Left ventricle myocardium inferior (tissue), 1 donor: ENCODE measurements around the gene MRPL44. TPM values are rescaled to one million over a fixed set of nuclear protein-coding genes. Genes with fewer than 3 reads are reported as not detected.

Experiments
- DNase-seq: peaks from one replicate; pipeline ENCODE4 v3.0.0-alpha.2; 2020
- H3K27ac ChIP-seq: fragments of 200-600 bp; replicated peaks from 2 replicates; pipeline ENCODE4 v1.8.0; 2021
- H3K27me3 ChIP-seq: fragments of 200-600 bp; 2 replicates; pipeline ENCODE4 v1.8.0; 2021; ENCODE audit warnings: low read depth
- H3K36me3 ChIP-seq: fragments of 200-600 bp; 2 replicates; pipeline ENCODE4 v1.8.0; 2021
- H3K4me1 ChIP-seq: fragments of 200-600 bp; 2 replicates; pipeline ENCODE4 v1.8.0; 2021
- H3K4me3 ChIP-seq: fragments of 200-600 bp; 2 replicates; pipeline ENCODE4 v1.8.0; 2021; ENCODE audit warnings: mild to moderate bottlenecking, moderate library complexity
- H3K9me3 ChIP-seq: fragments of 200-600 bp; replicated peaks from 2 replicates; pipeline ENCODE4 v1.8.0; 2021
- CTCF ChIP-seq: fragments of 200-600 bp; IDR thresholded peaks from 2 replicates; pipeline ENCODE4 v1.8.0; 2021; ENCODE audit warnings: antibody characterized with exemption, mild to moderate bottlenecking, borderline replicate concordance
- intact Hi-C: fragments of 100-400 bp; cut with micrococcal nuclease; formaldehyde crosslinking; loops from one replicate; pipeline ENCODE4 v1.11.0; 2022
- total RNA-seq: library from RNA; stranded (reverse); fragmentation: NEBNext Ultra II Directional; extraction: Animal tissue kit (Norgen Biotek cat#: 25700); gene quantifications from one replicate; pipeline ENCODE4 v1.2.1, GENCODE V29; 2021
- donor health status: DM: no; HTN: yes; CAD: no; lungs with severe emphysema.

The MRPL44 gene
- total RNA-seq, 1 donor from 2014 or later, result 39.9 TPM

GRCh38 chr2:223941579-223942277 lies 15.5 kb upstream of the MRPL44 start:
- Histone ChIP-seq H3K27ac (no peak overlapping the region), H3K4me3 (no peak overlapping the region), H3K27me3 (no peaks in the 10 kb centered on the region), H3K9me3 (no peaks in the 10 kb centered on the region), H3K36me3 (no peaks in the 10 kb centered on the region), H3K4me1 (peaks cover 77% of the 10 kb centered on the region)
- intact Hi-C loops, result no loop called here
- DNase-seq, result no peak
- no peak for TF ChIP-seq CTCF

GRCh38 chr2:223943135-223943534 lies 14.1 kb upstream of the MRPL44 start:
- Histone ChIP-seq H3K27ac (peak overlapping the region; percentile 96), H3K27me3 (no peaks in the 10 kb centered on the region), H3K36me3 (no peaks in the 10 kb centered on the region), H3K9me3 (no peaks in the 10 kb centered on the region), H3K4me1 (peaks cover 63% of the 10 kb centered on the region), H3K4me3 (peak overlapping the region; percentile 100)
- intact Hi-C loops, result no loop called here
- DNase-seq, result no peak
- TF ChIP-seq CTCF, result no peak

- peak overlapping the region; percentile 100 for H3K4me3 ChIP-seq
- intact Hi-C loops, result no loop called here
- no peak for DNase-seq
- no peaks in the 10 kb centered on the region for H3K27me3 ChIP-seq
- no peak for TF ChIP-seq CTCF
- no peaks in the 10 kb centered on the region for H3K9me3 ChIP-seq
- peak overlapping the region; percentile 96 for H3K27ac ChIP-seq
- no peaks in the 10 kb centered on the region for H3K36me3 ChIP-seq
- H3K4me1 ChIP-seq, result peaks cover 58% of the 10 kb centered on the region
Measured at GRCh38 chr2:223943561-223944008, 13.7 kb upstream of the MRPL44 start.

- Histone ChIP-seq H3K9me3 (no peaks in the 10 kb centered on the region), H3K4me1 (peaks cover 52% of the 10 kb centered on the region), H3K4me3 (peak overlapping the region; percentile 100), H3K27ac (peak overlapping the region; percentile 96), H3K27me3 (no peaks in the 10 kb centered on the region), H3K36me3 (no peaks in the 10 kb centered on the region)
- DNase-seq, result peak; percentile 28
- no peak for TF ChIP-seq CTCF
- intact Hi-C loops, result no loop called here
Measured at GRCh38 chr2:223944166-223944702, 13.0 kb upstream of the MRPL44 start.

GRCh38 chr2:223944703-223945531 lies 12.3 kb upstream of the MRPL44 start, which contains the start of gene WDFY1:
Gene WDFY1 (minus strand): TSS chr2:223945335. CDS start chr2:223945284, 51 bp downstream.
- no peak for TF ChIP-seq CTCF
- intact Hi-C loops, result no loop called here
- no peaks in the 10 kb centered on the region for H3K36me3 ChIP-seq
- DNase-seq, result peak; percentile 92
- H3K4me3 ChIP-seq, result peak within 1 kb of the TSS; percentile 100
- H3K4me1 ChIP-seq, result peaks cover 45% of the 10 kb centered on the region
- H3K9me3 ChIP-seq, result no peaks in the 10 kb centered on the region
- no peaks in the 10 kb centered on the region for H3K27me3 ChIP-seq
- peak within 1 kb of the TSS; percentile 96 for H3K27ac ChIP-seq
